ENCODE measurements around the gene RHOD.

RHOD gene

GRCh38 chr11:67023957-67024353, 32.7 kb upstream of the RHOD start:
- H3K4me1 ChIP-seq (ENCODE audit: control insufficient read depth, insufficient read depth, low read length), result peaks cover 5% of the 10 kb centered on the region
- H3K9ac ChIP-seq (ENCODE audit: low read depth, low read length), result no peak overlapping the region
- H3K4me3 ChIP-seq (ENCODE audit: low read depth, low read length), result peak overlapping the region; percentile 70
- H3K36me3 ChIP-seq (ENCODE audit: control insufficient read depth, insufficient read depth, low read length), result peaks cover 2% of the 10 kb centered on the region
- H3K9me3 ChIP-seq (ENCODE audit: control insufficient read depth, insufficient read depth, low read length), result no peaks in the 10 kb centered on the region
- H3K27me3 ChIP-seq (ENCODE audit: control insufficient read depth, insufficient read depth, low read length), result peaks cover 32% of the 10 kb centered on the region

- H3K36me3 ChIP-seq (ENCODE audit: control insufficient read depth, insufficient read depth, low read length), result peaks cover 2% of the 10 kb centered on the region
- H3K4me3 ChIP-seq (ENCODE audit: low read depth, low read length), result peak overlapping the region; percentile 13
- H3K27me3 ChIP-seq (ENCODE audit: control insufficient read depth, insufficient read depth, low read length), result peaks cover 32% of the 10 kb centered on the region
- no peak overlapping the region for H3K9ac ChIP-seq (ENCODE audit: low read depth, low read length)
- no peaks in the 10 kb centered on the region for H3K9me3 ChIP-seq (ENCODE audit: control insufficient read depth, insufficient read depth, low read length)
- peaks cover 5% of the 10 kb centered on the region for H3K4me1 ChIP-seq (ENCODE audit: control insufficient read depth, insufficient read depth, low read length)
These were observed 32.2 kb upstream of the RHOD start for GRCh38 chr11:67024410-67024809.

- peaks cover 32% of the 10 kb centered on the region for H3K27me3 ChIP-seq (ENCODE audit: control insufficient read depth, insufficient read depth, low read length)
- peaks cover 2% of the 10 kb centered on the region for H3K36me3 ChIP-seq (ENCODE audit: control insufficient read depth, insufficient read depth, low read length)
- H3K9me3 ChIP-seq (ENCODE audit: control insufficient read depth, insufficient read depth, low read length), result no peaks in the 10 kb centered on the region
- H3K4me1 ChIP-seq (ENCODE audit: control insufficient read depth, insufficient read depth, low read length), result peaks cover 5% of the 10 kb centered on the region
- no peak overlapping the region for H3K9ac ChIP-seq (ENCODE audit: low read depth, low read length)
- no peak overlapping the region for H3K4me3 ChIP-seq (ENCODE audit: low read depth, low read length)
These were observed 31.7 kb upstream of the RHOD start for GRCh38 chr11:67024966-67025365.

- H3K4me1 ChIP-seq (ENCODE audit: control insufficient read depth, insufficient read depth, low read length), result peaks cover 5% of the 10 kb centered on the region
- no peak overlapping the region for H3K9ac ChIP-seq (ENCODE audit: low read depth, low read length)
- H3K27me3 ChIP-seq (ENCODE audit: control insufficient read depth, insufficient read depth, low read length), result peaks cover 32% of the 10 kb centered on the region
- H3K36me3 ChIP-seq (ENCODE audit: control insufficient read depth, insufficient read depth, low read length), result peaks cover 2% of the 10 kb centered on the region
- no peak overlapping the region for H3K4me3 ChIP-seq (ENCODE audit: low read depth, low read length)
- no peaks in the 10 kb centered on the region for H3K9me3 ChIP-seq (ENCODE audit: control insufficient read depth, insufficient read depth, low read length)
These were observed 30.9 kb upstream of the RHOD start for GRCh38 chr11:67025750-67026149.

GRCh38 chr11:67026941-67027340, 29.7 kb upstream of the RHOD start:
- H3K36me3 ChIP-seq (ENCODE audit: control insufficient read depth, insufficient read depth, low read length), result peaks cover 2% of the 10 kb centered on the region
- H3K4me1 ChIP-seq (ENCODE audit: control insufficient read depth, insufficient read depth, low read length), result peaks cover 7% of the 10 kb centered on the region
- no peak overlapping the region for H3K4me3 ChIP-seq (ENCODE audit: low read depth, low read length)
- no peaks in the 10 kb centered on the region for H3K9me3 ChIP-seq (ENCODE audit: control insufficient read depth, insufficient read depth, low read length)
- H3K9ac ChIP-seq (ENCODE audit: low read depth, low read length), result no peak overlapping the region
- H3K27me3 ChIP-seq (ENCODE audit: control insufficient read depth, insufficient read depth, low read length), result peaks cover 32% of the 10 kb centered on the region

- peaks cover 2% of the 10 kb centered on the region for H3K36me3 ChIP-seq (ENCODE audit: control insufficient read depth, insufficient read depth, low read length)
- H3K4me3 ChIP-seq (ENCODE audit: low read depth, low read length), result no peak overlapping the region
- H3K9ac ChIP-seq (ENCODE audit: low read depth, low read length), result no peak overlapping the region
- H3K9me3 ChIP-seq (ENCODE audit: control insufficient read depth, insufficient read depth, low read length), result no peaks in the 10 kb centered on the region
- peaks cover 26% of the 10 kb centered on the region for H3K27me3 ChIP-seq (ENCODE audit: control insufficient read depth, insufficient read depth, low read length)
- peaks cover 10% of the 10 kb centered on the region for H3K4me1 ChIP-seq (ENCODE audit: control insufficient read depth, insufficient read depth, low read length)
These were observed 29.1 kb upstream of the RHOD start for GRCh38 chr11:67027483-67027930.

GRCh38 chr11:67027943-67028542, 28.6 kb upstream of the RHOD start:
- Histone ChIP-seq H3K36me3 (ENCODE audit: control insufficient read depth, insufficient read depth, low read length) (peaks cover 2% of the 10 kb centered on the region), H3K9me3 (ENCODE audit: control insufficient read depth, insufficient read depth, low read length) (no peaks in the 10 kb centered on the region), H3K9ac (ENCODE audit: low read depth, low read length) (no peak overlapping the region), H3K4me3 (ENCODE audit: low read depth, low read length) (no peak overlapping the region), H3K4me1 (ENCODE audit: control insufficient read depth, insufficient read depth, low read length) (peaks cover 8% of the 10 kb centered on the region), H3K27me3 (ENCODE audit: control insufficient read depth, insufficient read depth, low read length) (peaks cover 22% of the 10 kb centered on the region)

- Histone ChIP-seq H3K9ac (ENCODE audit: low read depth, low read length) (no peak overlapping the region), H3K4me3 (ENCODE audit: low read depth, low read length) (no peak overlapping the region), H3K9me3 (ENCODE audit: control insufficient read depth, insufficient read depth, low read length) (no peaks in the 10 kb centered on the region), H3K4me1 (ENCODE audit: control insufficient read depth, insufficient read depth, low read length) (peaks cover 8% of the 10 kb centered on the region), H3K27me3 (ENCODE audit: control insufficient read depth, insufficient read depth, low read length) (peaks cover 15% of the 10 kb centered on the region), H3K36me3 (ENCODE audit: control insufficient read depth, insufficient read depth, low read length) (peaks cover 2% of the 10 kb centered on the region)
These were observed 27.5 kb upstream of the RHOD start for GRCh38 chr11:67029146-67029545.

GRCh38 chr11:67030976-67031375, 25.7 kb upstream of the RHOD start:
- no peak overlapping the region for H3K9ac ChIP-seq (ENCODE audit: low read depth, low read length)
- no peaks in the 10 kb centered on the region for H3K27me3 ChIP-seq (ENCODE audit: control insufficient read depth, insufficient read depth, low read length)
- H3K9me3 ChIP-seq (ENCODE audit: control insufficient read depth, insufficient read depth, low read length), result no peaks in the 10 kb centered on the region
- H3K36me3 ChIP-seq (ENCODE audit: control insufficient read depth, insufficient read depth, low read length), result no peaks in the 10 kb centered on the region
- H3K4me1 ChIP-seq (ENCODE audit: control insufficient read depth, insufficient read depth, low read length), result peaks cover 8% of the 10 kb centered on the region
- H3K4me3 ChIP-seq (ENCODE audit: low read depth, low read length), result no peak overlapping the region

GRCh38 chr11:67031791-67032561, 24.7 kb upstream of the RHOD start:
- Histone ChIP-seq H3K36me3 (ENCODE audit: control insufficient read depth, insufficient read depth, low read length) (no peaks in the 10 kb centered on the region), H3K4me3 (ENCODE audit: low read depth, low read length) (no peak overlapping the region), H3K9ac (ENCODE audit: low read depth, low read length) (no peak overlapping the region), H3K9me3 (ENCODE audit: control insufficient read depth, insufficient read depth, low read length) (no peaks in the 10 kb centered on the region), H3K27me3 (ENCODE audit: control insufficient read depth, insufficient read depth, low read length) (no peaks in the 10 kb centered on the region), H3K4me1 (ENCODE audit: control insufficient read depth, insufficient read depth, low read length) (peaks cover 8% of the 10 kb centered on the region)

GRCh38 chr11:67032830-67033551, 23.7 kb upstream of the RHOD start:
- Histone ChIP-seq H3K9me3 (ENCODE audit: control insufficient read depth, insufficient read depth, low read length) (no peaks in the 10 kb centered on the region), H3K4me3 (ENCODE audit: low read depth, low read length) (no peak overlapping the region), H3K4me1 (ENCODE audit: control insufficient read depth, insufficient read depth, low read length) (peaks cover 8% of the 10 kb centered on the region), H3K9ac (ENCODE audit: low read depth, low read length) (no peak overlapping the region), H3K27me3 (ENCODE audit: control insufficient read depth, insufficient read depth, low read length) (no peaks in the 10 kb centered on the region), H3K36me3 (ENCODE audit: control insufficient read depth, insufficient read depth, low read length) (no peaks in the 10 kb centered on the region)
